NCI-H2227 (cell line): ENCODE measurements around the gene BST2.

ENCODE experiments used
- DNase-seq: peaks from one replicate; lab custom pipeline; 2025; ENCODE audit not compliant: unreplicated experiment; lab: John Stamatoyannopoulos, UW

The BST2 gene

GRCh38 chr19:17405250-17406045 is at the start of gene BST2:
BST2 (minus strand) TSS chr19:17405630; CDS start chr19:17405575, 55 bp downstream.
- no peak for DNase-seq

GRCh38 chr19:17454576-17455071 is 49.2 kb upstream of the BST2 start:
- DNase-seq, result peak; percentile 56

GRCh38 chr19:17451820-17452219 is 46.4 kb upstream of the BST2 start:
- DNase-seq, result no peak

GRCh38 chr19:17450264-17451075 is 45.0 kb upstream of the BST2 start:
- no peak for DNase-seq

DNA sequence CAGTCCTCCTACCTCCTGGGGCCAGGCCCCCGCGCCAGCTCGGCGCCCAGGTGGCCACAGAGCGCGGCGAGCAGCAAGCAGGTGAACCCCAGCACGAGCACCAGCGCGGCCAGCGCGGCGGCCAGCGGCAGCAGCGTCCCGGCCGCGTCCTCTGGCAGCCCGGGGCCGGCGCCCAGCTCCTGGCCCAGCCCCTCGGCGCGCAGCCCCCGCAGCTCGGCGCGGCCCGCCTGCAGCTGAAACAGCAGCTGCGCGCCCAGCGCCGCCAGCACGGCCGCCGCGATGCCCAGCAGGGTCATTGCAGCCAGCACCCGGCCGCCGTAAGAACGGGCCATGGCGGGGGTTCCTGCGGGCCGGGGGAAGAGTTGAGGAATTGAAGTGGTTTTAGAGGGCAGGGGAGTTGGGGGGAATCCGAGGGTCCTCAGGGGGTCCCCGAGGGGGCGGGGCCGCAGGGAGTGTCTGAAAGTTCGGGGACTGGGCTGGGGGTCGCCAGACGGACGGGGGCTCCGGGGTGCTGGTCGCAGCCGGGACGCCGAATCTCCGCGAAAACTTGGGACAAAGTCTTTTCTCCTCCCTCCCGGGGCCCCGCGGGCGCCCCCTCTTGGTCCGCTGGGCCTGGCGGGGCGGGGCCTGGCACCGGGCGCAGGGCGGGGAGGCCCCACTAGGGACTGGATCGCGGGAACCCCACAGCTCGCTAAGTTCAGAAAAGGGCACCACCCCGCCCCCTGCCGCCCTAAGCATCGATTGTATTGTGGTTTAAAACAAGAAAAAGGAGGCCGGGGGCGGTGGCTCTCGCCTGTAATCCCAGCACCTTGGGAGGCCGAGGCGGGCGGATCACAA is 42.9 kb upstream of the BST2 start, which contains the start of gene TMEM221:
TMEM221 (minus strand) TSS at position 538 of the 837 bp plus-strand sequence; CDS start at position 332, 206 bp downstream.
- DNase-seq, result peak; percentile 29

DNA sequence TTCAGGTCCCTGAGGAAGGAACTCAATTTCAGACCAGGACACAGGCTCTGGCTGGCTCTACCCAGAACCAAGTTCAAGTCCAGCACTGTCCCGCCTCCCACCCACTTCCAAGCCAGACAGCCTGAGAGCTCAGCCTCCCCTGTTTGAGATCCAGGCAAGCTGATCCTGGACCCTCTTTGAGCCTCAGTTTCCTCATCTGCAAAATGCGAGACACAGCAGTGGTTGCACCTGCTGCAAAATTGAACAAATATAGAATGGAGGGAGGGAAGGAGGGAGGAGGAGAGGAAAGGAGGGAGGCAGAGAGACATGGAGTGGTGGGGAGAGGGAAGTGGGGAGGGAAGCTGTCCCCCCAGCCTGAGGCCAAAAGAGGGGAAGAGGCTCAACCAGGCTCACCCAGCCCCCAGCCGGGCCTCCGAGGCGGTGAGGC is 42.3 kb upstream of the BST2 start:
- no peak for DNase-seq

DNA sequence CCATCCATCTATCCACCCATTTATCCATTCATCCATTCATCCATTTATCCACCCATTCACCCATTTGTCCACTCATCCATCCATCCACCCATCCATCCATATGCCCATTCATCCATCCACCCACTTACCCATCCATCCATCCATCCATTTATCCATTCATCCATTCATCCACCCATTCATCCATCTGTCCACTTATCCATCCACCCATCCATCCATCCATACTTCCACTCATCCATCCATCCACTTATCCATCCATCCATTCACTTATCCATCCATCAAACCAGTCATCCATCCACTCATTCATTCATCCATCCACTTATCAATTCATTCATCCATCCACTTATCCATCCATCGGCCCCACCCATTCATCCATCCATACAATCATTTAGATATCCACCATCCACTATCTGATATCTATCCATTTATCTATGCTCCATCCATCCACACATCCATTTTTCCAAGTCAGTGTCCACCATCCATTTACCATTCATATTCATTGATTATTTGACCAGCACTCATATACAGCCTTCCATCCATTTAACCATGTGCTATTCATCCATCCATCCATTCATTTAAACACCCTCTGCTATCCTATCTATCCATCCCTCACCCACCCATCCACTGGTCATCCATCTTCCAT is 40.2 kb upstream of the BST2 start:
- DNase-seq, result no peak

- DNase-seq, result no peak
These were observed 36.0 kb upstream of the BST2 start for GRCh38 chr19:17441241-17442021.

GRCh38 chr19:17436874-17437267 is 31.4 kb upstream of the BST2 start:
- no peak for DNase-seq

GRCh38 chr19:17436094-17436873 is 30.9 kb upstream of the BST2 start:
- DNase-seq, result no peak

- DNase-seq, result no peak
These were observed 29.8 kb upstream of the BST2 start for GRCh38 chr19:17435218-17435617.

- no peak for DNase-seq
These were observed 26.0 kb upstream of the BST2 start for GRCh38 chr19:17431417-17431816.

GRCh38 chr19:17429641-17430113 is 24.2 kb upstream of the BST2 start:
- DNase-seq, result no peak

DNA sequence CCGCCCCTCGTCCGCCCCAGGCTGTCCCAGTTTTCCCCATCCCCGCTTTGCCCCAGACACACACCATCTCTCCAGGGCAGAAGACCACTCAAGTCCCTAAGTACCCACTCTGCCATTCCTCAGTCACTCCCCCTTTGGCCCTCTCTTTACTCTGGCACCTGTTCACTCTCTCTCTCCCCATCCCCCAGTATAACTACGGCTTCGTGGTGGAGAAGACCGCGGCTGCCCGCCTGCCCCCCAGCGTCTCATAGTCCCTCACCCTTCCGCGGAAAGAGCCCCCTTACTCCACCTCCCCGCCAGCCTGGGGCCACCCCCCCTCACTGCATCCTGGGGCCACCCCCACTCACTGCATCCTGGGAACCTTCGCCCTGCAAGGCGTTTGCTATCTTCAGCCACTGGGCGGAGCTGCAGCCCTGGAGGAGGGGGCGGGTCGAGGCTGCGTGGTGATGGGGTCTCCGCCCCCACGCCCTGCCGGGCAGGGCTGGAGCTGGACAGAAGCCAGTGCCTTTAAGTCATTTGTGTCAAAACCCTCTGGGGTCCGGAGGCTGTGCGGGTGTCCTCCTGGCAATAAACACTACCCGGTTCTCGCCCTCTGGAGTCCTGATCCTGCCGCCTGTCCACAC is 19.4 kb upstream of the BST2 start:
- peak; percentile 84 for DNase-seq

- DNase-seq, result no peak
These were observed 18.2 kb upstream of the BST2 start for GRCh38 chr19:17423429-17424208.

DNA sequence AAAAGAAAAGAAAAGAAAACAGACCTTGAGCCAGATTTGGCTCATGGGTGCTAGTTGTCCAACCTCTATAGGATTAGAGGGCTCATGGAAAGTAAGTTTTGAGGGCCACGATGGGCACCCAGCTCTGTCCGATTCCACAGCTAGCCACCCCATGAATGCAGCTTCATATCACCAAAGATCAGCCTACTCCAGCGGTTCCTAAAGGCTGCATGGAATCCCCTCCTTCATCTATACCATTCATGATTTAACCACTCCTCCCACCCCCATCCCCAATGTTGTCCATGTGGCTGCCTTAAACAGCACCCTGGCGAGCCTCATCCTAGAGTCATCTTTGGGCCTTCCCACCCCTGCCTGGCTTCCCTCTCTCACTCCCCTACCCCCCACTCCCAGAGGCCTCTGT is 16.5 kb upstream of the BST2 start:
- DNase-seq, result no peak

DNA sequence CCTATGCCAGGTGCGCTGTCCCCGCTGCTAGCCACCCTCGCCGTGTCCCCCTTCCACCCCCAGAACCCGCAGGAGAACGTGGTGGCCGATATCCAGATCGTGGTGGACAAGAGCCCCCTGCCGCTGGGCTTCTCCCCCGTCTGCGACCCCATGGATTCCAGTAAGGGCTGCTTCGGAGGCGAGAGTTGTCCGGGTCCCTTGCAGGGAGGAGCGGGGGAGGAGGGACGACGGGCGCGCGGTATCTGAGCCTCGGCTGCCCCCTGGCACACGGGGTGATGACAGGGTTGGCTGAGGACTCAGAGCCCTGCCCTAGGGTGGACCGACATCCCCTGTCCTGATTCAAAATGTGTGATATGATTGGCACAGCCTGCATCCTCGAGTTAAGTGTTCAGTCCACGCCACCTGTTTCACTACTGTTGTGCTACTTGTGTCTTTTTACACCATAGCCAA is 15.1 kb upstream of the BST2 start:
- peak; percentile 39 for DNase-seq
